ENCODE data around the gene MAFG.

The MAFG gene

DNA sequence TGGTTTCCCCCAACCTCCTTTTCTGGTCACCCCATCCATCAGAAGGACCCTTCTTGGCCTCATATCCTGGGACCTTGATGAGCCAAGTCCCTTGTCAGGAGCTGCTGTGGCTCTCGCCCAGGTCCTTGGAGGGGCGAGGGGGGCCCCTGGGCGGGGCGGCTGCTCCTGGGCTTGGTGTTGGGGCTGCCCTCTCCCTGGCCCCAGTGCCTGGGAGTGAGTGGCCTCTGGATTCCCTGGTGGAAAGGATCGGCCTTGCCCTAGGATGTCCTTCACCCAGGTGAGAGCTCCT lies 39.7 kb upstream of the MAFG start:
- H3K79me2 ChIP-seq (ENCODE audit: low read length) = no peaks in the 10 kb centered on the region
- H2AFZ ChIP-seq (ENCODE audit: low read length) = no peak overlapping the region
- H3K9me3 ChIP-seq (replicated peaks; ENCODE audit: insufficient read depth, low read length) = no peaks in the 10 kb centered on the region
- TF ChIP-seq, protein P1, sequence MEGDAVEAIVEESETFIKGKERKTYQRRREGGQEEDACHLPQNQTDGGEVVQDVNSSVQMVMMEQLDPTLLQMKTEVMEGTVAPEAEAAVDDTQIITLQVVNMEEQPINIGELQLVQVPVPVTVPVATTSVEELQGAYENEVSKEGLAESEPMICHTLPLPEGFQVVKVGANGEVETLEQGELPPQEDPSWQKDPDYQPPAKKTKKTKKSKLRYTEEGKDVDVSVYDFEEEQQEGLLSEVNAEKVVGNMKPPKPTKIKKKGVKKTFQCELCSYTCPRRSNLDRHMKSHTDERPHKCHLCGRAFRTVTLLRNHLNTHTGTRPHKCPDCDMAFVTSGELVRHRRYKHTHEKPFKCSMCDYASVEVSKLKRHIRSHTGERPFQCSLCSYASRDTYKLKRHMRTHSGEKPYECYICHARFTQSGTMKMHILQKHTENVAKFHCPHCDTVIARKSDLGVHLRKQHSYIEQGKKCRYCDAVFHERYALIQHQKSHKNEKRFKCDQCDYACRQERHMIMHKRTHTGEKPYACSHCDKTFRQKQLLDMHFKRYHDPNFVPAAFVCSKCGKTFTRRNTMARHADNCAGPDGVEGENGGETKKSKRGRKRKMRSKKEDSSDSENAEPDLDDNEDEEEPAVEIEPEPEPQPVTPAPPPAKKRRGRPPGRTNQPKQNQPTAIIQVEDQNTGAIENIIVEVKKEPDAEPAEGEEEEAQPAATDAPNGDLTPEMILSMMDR (IDR thresholded peaks at IDR 0.05; ENCODE audit: low read length) = no peak
- TF ChIP-seq EZH2 (optimal IDR thresholded peaks at IDR 0.05; ENCODE audit: low read depth, low read length) = no peak
- TF ChIP-seq EZH2phosphoT487 (IDR thresholded peaks at IDR 0.05; ENCODE audit: low read length) = no peak
- no peaks in the 10 kb centered on the region for H3K9me2 ChIP-seq (replicated peaks; ENCODE audit: insufficient read depth, low read length)
- H3K9ac ChIP-seq (ENCODE audit: low read length) = no peak overlapping the region
- no peaks in the 10 kb centered on the region for H4K20me1 ChIP-seq (ENCODE audit: insufficient read depth, low read length)
- H3K4me3 ChIP-seq (ENCODE audit: low read length) = no peak overlapping the region
- no peak overlapping the region for H3K4me2 ChIP-seq (ENCODE audit: low read depth, low read length)
- H3K27me3 ChIP-seq (replicated peaks; ENCODE audit: insufficient read depth, low read length) = peaks cover 49% of the 10 kb centered on the region
- H3K36me3 ChIP-seq (replicated peaks; ENCODE audit: insufficient read depth, low read length) = no peaks in the 10 kb centered on the region
- H3F3A ChIP-seq (ENCODE audit: insufficient read depth, low read length) = no peaks in the 10 kb centered on the region
- no peaks in the 10 kb centered on the region for H3K4me1 ChIP-seq (ENCODE audit: low read length)
- no peak for DNase-seq
- H3K27ac ChIP-seq (ENCODE audit: low read length) = no peak overlapping the region

DNA sequence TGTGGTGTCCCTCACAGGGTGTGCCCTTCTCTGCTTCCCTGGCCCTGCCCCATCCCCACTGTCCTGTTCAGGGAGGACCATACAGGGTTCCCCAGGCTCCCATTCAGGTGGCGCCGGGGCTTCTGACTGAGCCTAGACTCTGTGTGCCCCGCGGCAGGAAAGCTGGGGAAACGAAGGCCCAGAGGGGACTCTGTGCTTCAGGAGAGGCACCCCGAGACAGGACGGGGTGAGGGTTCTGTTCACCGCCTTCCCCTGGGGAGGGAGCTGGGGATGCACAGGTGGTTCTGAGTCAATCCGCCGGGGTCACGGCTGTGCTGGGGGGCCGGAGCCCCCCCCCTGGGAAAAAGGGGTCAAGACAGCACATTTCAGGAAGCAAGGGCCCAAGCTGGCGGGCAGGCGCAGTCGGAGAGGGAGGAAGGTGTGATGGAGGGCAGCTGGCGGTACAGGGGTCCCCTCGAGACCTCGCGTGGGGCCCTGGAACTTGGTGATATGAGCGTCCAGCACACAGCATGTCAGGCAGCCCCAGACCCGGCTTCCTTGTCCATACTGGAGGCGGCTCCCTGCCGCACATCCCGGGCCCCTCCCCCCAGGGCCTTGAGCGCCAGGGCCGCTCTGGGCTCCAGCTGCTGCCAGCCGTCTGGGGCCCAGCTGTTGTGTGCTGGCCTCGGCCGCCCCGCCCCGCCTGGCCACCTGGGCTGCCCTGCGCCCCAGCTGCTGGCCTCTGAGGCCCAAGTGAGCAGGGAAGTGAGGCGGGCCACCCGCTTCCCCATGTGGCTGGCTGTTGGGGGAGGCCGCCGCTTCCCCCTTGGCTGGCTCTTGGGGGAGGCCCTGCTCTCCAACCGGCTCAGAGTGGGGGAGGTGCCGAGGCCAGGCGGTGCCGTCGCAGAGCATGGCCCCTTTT lies 39.1 kb upstream of the MAFG start:
- Histone ChIP-seq H3F3A (ENCODE audit: insufficient read depth, low read length) (no peaks in the 10 kb centered on the region), H3K9me3 (replicated peaks; ENCODE audit: insufficient read depth, low read length) (no peaks in the 10 kb centered on the region), H3K27ac (ENCODE audit: low read length) (no peak overlapping the region), H3K4me2 (ENCODE audit: low read depth, low read length) (no peak overlapping the region), H4K20me1 (ENCODE audit: insufficient read depth, low read length) (no peaks in the 10 kb centered on the region), H3K79me2 (ENCODE audit: low read length) (no peaks in the 10 kb centered on the region), H3K4me1 (ENCODE audit: low read length) (no peaks in the 10 kb centered on the region), H3K36me3 (replicated peaks; ENCODE audit: insufficient read depth, low read length) (no peaks in the 10 kb centered on the region), H2AFZ (ENCODE audit: low read length) (no peak overlapping the region), H3K9me2 (replicated peaks; ENCODE audit: insufficient read depth, low read length) (no peaks in the 10 kb centered on the region), H3K27me3 (replicated peaks; ENCODE audit: insufficient read depth, low read length) (peaks cover 55% of the 10 kb centered on the region), H3K4me3 (ENCODE audit: low read length) (no peak overlapping the region), H3K9ac (ENCODE audit: low read length) (no peak overlapping the region)
- DNase-seq = no peak
- TF ChIP-seq, protein P1 (IDR thresholded peaks at IDR 0.05; ENCODE audit: low read length) = no peak
- TF ChIP-seq EZH2 (optimal IDR thresholded peaks at IDR 0.05; ENCODE audit: low read depth, low read length) = no peak
- TF ChIP-seq EZH2phosphoT487 (IDR thresholded peaks at IDR 0.05; ENCODE audit: low read length) = no peak

DNA sequence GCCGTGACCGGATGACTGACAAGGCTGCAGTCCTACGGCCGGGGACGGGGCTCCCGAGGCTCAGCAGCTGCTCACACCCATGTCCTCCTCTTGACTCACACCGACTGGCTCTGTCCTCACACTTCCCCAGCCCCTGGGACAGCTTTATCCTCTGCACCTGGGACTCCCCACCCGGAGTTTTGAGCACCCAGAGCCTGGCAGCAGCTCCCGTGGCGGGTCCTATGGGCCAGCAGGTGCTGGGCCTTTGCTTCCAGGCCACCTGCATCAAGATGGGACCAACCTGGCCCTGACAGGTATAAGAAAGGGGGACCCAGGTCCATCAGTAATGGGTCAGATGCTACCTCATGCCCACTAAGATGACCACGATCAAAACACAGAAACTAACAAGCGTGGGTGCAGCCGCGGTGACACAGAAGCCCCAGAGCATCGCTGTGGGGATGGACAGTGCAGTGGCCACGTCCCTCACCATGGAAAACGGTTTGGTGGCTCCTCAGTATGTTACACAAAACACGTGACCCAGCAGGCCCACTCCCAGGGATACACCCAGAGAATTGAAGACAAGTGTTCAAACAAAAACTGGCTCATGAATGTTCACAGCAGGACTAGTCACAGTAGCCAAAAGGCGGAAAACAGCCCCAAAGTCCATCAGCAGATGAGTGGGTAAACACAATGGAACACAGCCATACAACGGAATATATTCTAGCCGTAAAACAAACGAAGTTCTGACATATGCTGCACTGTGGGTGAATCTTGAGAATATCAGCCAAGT lies 36.7 kb upstream of the MAFG start:
- Histone ChIP-seq H3K9ac (ENCODE audit: low read length) (no peak overlapping the region), H2AFZ (ENCODE audit: low read length) (no peak overlapping the region), H3K36me3 (replicated peaks; ENCODE audit: insufficient read depth, low read length) (no peaks in the 10 kb centered on the region), H3K9me2 (replicated peaks; ENCODE audit: insufficient read depth, low read length) (no peaks in the 10 kb centered on the region), H3K79me2 (ENCODE audit: low read length) (no peaks in the 10 kb centered on the region), H3F3A (ENCODE audit: insufficient read depth, low read length) (no peaks in the 10 kb centered on the region), H3K4me3 (ENCODE audit: low read length) (no peak overlapping the region), H3K27me3 (replicated peaks; ENCODE audit: insufficient read depth, low read length) (peaks cover 66% of the 10 kb centered on the region), H3K4me1 (ENCODE audit: low read length) (no peaks in the 10 kb centered on the region), H3K27ac (ENCODE audit: low read length) (no peak overlapping the region), H3K4me2 (ENCODE audit: low read depth, low read length) (no peak overlapping the region), H4K20me1 (ENCODE audit: insufficient read depth, low read length) (no peaks in the 10 kb centered on the region), H3K9me3 (replicated peaks; ENCODE audit: insufficient read depth, low read length) (no peaks in the 10 kb centered on the region)
- no peak for DNase-seq
- TF ChIP-seq, protein P1 (IDR thresholded peaks at IDR 0.05; ENCODE audit: low read length) = no peak
- TF ChIP-seq EZH2phosphoT487 (IDR thresholded peaks at IDR 0.05; ENCODE audit: low read length) = no peak
- TF ChIP-seq EZH2 (optimal IDR thresholded peaks at IDR 0.05; ENCODE audit: low read depth, low read length) = no peak

All from MM.1S (cell line).